HCT116 (cell line): ENCODE results near the gene SAMD7. TPM values are rescaled to one million over a fixed set of nuclear protein-coding genes. Genes with fewer than 3 reads are reported as not detected.

Source experiments
- ATAC-seq: fragments of 200-7000 bp; cut with Tn5 transposase; 2 replicates; pipeline ENCODE4 v1.9.1; 2020; ENCODE audit warnings: mild to moderate bottlenecking, moderate library complexity
- BruUV-seq: library from RNA; stranded (reverse); fragments of 400-500 nt; replicated peaks from 2 replicates; lab custom pipeline; 2021; lab: Mats Ljungman, UMichigan
- CTCF ChIA-PET: fragments of 300-600 bp; sonication (Branson Sonifier 250); formaldehyde crosslinking; loops from one replicate; lab custom pipeline; 2021; ENCODE audit warnings: antibody characterized with exemption; lab: Charles Lee
- POLR2A ChIA-PET: fragments of 300-600, 350-600 bp; sonication (Branson Sonifier 250); formaldehyde crosslinking; loops from one replicate; lab custom pipeline; 2021; ENCODE audit warnings: antibody characterized with exemption; lab: Charles Lee
- RAD21 ChIA-PET, 2 experiments: fragments of 300-600 bp; sonication (Branson Sonifier 250); formaldehyde crosslinking; loops; one replicate each; lab custom pipeline; 2023; ENCODE audit warnings: low total read pairs in 2 of 2; ENCODE audit not compliant: uncharacterized antibody in 2 of 2, unreplicated experiment in 2 of 2, low non-redundant PET in 1 of 2; lab: Charles Lee
- DNase-seq: peaks from one replicate; pipeline ENCODE4 v3.0.0-alpha.2; 2010; ENCODE audit warnings: low read depth, low spot score
- H2AFZ ChIP-seq: fragments of 200-600 bp; shearing (Covaris generic), sonication (generic); 2 replicates; pipeline ENCODE4 v1.6.1; 2017; ENCODE audit warnings: low read depth, mixed run types, mixed read lengths, antibody characterized with exemption, low read length; ENCODE audit not compliant: poor library complexity, severe bottlenecking
- H3K27ac ChIP-seq: 2 replicates; pipeline ENCODE4 v1.5.1; 2012; ENCODE audit warnings: low read depth, low read length
- H3K27me3 ChIP-seq: fragments of 200-600 bp; sonication (generic); 2 replicates; pipeline ENCODE4 v1.6.1; 2016; ENCODE audit warnings: mixed run types, low read length, mixed read lengths; ENCODE audit not compliant: insufficient read depth
- H3K36me3 ChIP-seq, 2 experiments: fragments of 200-500 bp in 1 of 2; fragments of 200-600 bp in 1 of 2; sonication (Bioruptor generic) in 1 of 2; sonication (generic) in 1 of 2; 2 replicates each; pipeline versions ENCODE4 v1.5.1 to v1.6.1; 2014 to 2016; ENCODE audit warnings: low read length in 2 of 2, inconsistent platforms in 1 of 2, mixed read lengths in 1 of 2, mixed run types in 1 of 2; ENCODE audit not compliant: insufficient read depth in 2 of 2, control insufficient read depth in 1 of 2
- H3K4me1 ChIP-seq, 2 experiments: fragments of 200-600 bp in 1 of 2; sonication (generic) in 1 of 2; 2 replicates each; pipeline versions ENCODE4 v1.5.1 to v1.6.1; 2012 to 2017; ENCODE audit warnings: low read length in 2 of 2, inconsistent platforms in 1 of 2, mild to moderate bottlenecking in 1 of 2, mixed read lengths in 1 of 2, mixed run types in 1 of 2, moderate library complexity in 1 of 2; ENCODE audit not compliant: insufficient read depth in 2 of 2, control insufficient read depth in 1 of 2
- H3K4me2 ChIP-seq: fragments of 200-600 bp; sonication (generic); 2 replicates; pipeline ENCODE4 v1.6.1; 2017; ENCODE audit warnings: mixed run types, low read length, mixed read lengths
- H3K4me3 ChIP-seq, 2 experiments: fragments of 200-600 bp in 1 of 2; sonication (generic) in 1 of 2; replicated peaks in 1 of 2; 2 replicates each; pipeline ENCODE4 v1.5.1; 2011 to 2016; ENCODE audit warnings: low read length in 2 of 2, control low read depth in 1 of 2, low read depth in 1 of 2, mild to moderate bottlenecking in 1 of 2, mixed read lengths in 1 of 2, mixed run types in 1 of 2
- H3K79me2 ChIP-seq: fragments of 200-600 bp; sonication (generic); 2 replicates; pipeline ENCODE4 v1.6.1; 2017; ENCODE audit warnings: mild to moderate bottlenecking, mixed run types, low read length, moderate library complexity, mixed read lengths; ENCODE audit not compliant: insufficient read depth
- H3K9ac ChIP-seq: fragments of 200-600 bp; sonication (generic); 2 replicates; pipeline ENCODE4 v1.6.1; 2016; ENCODE audit warnings: low read length, mixed read lengths
- H3K9me2 ChIP-seq: fragments of 200-600 bp; sonication (generic), shearing (Covaris generic); 2 replicates; pipeline ENCODE4 v1.6.1; 2017; ENCODE audit warnings: mixed run types, mild to moderate bottlenecking, moderate library complexity; ENCODE audit not compliant: insufficient read depth
- H3K9me3 ChIP-seq, 2 experiments: fragments of 200-500 bp in 1 of 2; fragments of 200-600 bp in 1 of 2; sonication (Bioruptor generic) in 1 of 2; sonication (generic) in 1 of 2; 2 replicates each; pipeline ENCODE4 v1.6.1; 2014 to 2017; ENCODE audit warnings: low read length in 2 of 2, mixed read lengths in 2 of 2, inconsistent platforms in 1 of 2, low read depth in 1 of 2, mild to moderate bottlenecking in 1 of 2, mixed run types in 1 of 2, moderate library complexity in 1 of 2; ENCODE audit not compliant: control insufficient read depth in 1 of 2, insufficient read depth in 1 of 2
- H4K20me1 ChIP-seq: fragments of 200-600 bp; sonication (generic), shearing (Covaris generic); 2 replicates; pipeline ENCODE4 v1.6.1; 2017; ENCODE audit warnings: mixed run types, mild to moderate bottlenecking, moderate library complexity; ENCODE audit not compliant: insufficient read depth
- CEBPB ChIP-seq: IDR thresholded peaks from 2 replicates; pipeline ENCODE4 v1.6.1; 2012; ENCODE audit warnings: low read depth
- EGR1 ChIP-seq: IDR thresholded peaks from 2 replicates; pipeline ENCODE4 v1.6.1; 2012; ENCODE audit warnings: low read depth
- EZH2 ChIP-seq: fragments of 200-600 bp; sonication (generic); IDR thresholded peaks from 2 replicates; pipeline ENCODE4 v1.6.1; 2017; ENCODE audit warnings: antibody characterized with exemption, mixed run types
- EZH2phosphoT487 ChIP-seq: fragments of 200-600 bp; IDR thresholded peaks from 2 replicates; pipeline ENCODE4 v1.6.1; 2018; ENCODE audit warnings: antibody characterized with exemption, borderline replicate concordance
- FOSL1 ChIP-seq: IDR thresholded peaks from 2 replicates; pipeline ENCODE4 v1.6.1; 2012; ENCODE audit warnings: low read depth
- JUND ChIP-seq: IDR thresholded peaks from 2 replicates; pipeline ENCODE4 v1.6.1; 2012
- POLR2A ChIP-seq: IDR thresholded peaks from 2 replicates; pipeline ENCODE4 v1.7.0; 2011; ENCODE audit warnings: borderline replicate concordance; ENCODE audit not compliant: insufficient read depth, insufficient read length; ENCODE audit errors: extremely low read depth
- SP1 ChIP-seq: IDR thresholded peaks from 2 replicates; pipeline ENCODE4 v1.6.1; 2012; ENCODE audit warnings: low read depth
- SRF ChIP-seq: IDR thresholded peaks from 2 replicates; pipeline ENCODE4 v1.6.1; 2012; ENCODE audit warnings: low read depth
- TCF7L2 ChIP-seq: IDR thresholded peaks from 2 replicates; pipeline ENCODE4 v1.7.0; 2011; ENCODE audit warnings: borderline replicate concordance, inconsistent platforms; ENCODE audit not compliant: insufficient read depth, insufficient read length; ENCODE audit errors: extremely low read depth
- YY1 ChIP-seq: IDR thresholded peaks from 2 replicates; pipeline ENCODE4 v1.6.1; 2011; ENCODE audit warnings: low read length, low read depth, moderate library complexity, mild to moderate bottlenecking; ENCODE audit not compliant: insufficient replicate concordance; ENCODE audit errors: extremely low read depth
- ZFX ChIP-seq: fragments of 450-650 bp; IDR thresholded peaks from 2 replicates; pipeline ENCODE4 v1.6.1; 2017
- ZNF274 ChIP-seq: fragments of 200-500 bp; sonication (Bioruptor generic); IDR thresholded peaks from 2 replicates; pipeline ENCODE4 v1.6.1; 2014; ENCODE audit warnings: mild to moderate bottlenecking, low read depth, low read length, inconsistent platforms
- intact Hi-C: fragments of 100-400 bp; cut with micrococcal nuclease; formaldehyde crosslinking; loops from 2 replicates; pipeline ENCODE4 v1.10.0; 2022
- total RNA-seq: library from RNA; stranded (reverse); gene quantifications from one replicate; pipeline ENCODE4 v1.2.1, GENCODE V29; 2021; ENCODE audit not compliant: unreplicated experiment
- TF ChIP-seq, protein P1 (sequence below), 3 experiments: fragments of 200-600 bp in 1 of 3; sonication (generic) in 1 of 3; IDR thresholded peaks in 2 of 3; conservative IDR thresholded peaks in 1 of 3; 2 replicates each; pipeline ENCODE4 v1.5.1; 2012 to 2017; ENCODE audit warnings: low read depth in 2 of 3, low read length in 2 of 3, antibody characterized with exemption in 1 of 3, borderline replicate concordance in 1 of 3, control low read depth in 1 of 3, mild to moderate bottlenecking in 1 of 3, mixed read lengths in 1 of 3, mixed run types in 1 of 3, moderate library complexity in 1 of 3; ENCODE audit not compliant: insufficient read depth in 1 of 3
- TF ChIP-seq, protein P2 (sequence below): IDR thresholded peaks from 2 replicates; pipeline ENCODE4 v1.6.1; 2012; ENCODE audit warnings: low read depth
- TF ChIP-seq, protein P3 (sequence below): IDR thresholded peaks from 2 replicates; pipeline ENCODE4 v1.6.1; 2011; ENCODE audit warnings: mild to moderate bottlenecking, low read length, moderate library complexity; ENCODE audit not compliant: insufficient replicate concordance; ENCODE audit errors: extremely low read depth
- TF ChIP-seq, protein P4 (sequence below): IDR thresholded peaks from 2 replicates; pipeline ENCODE4 v1.6.1; 2012

Gene SAMD7
- total RNA-seq, 1 experiment from 2014 or later = not detected

DNA sequence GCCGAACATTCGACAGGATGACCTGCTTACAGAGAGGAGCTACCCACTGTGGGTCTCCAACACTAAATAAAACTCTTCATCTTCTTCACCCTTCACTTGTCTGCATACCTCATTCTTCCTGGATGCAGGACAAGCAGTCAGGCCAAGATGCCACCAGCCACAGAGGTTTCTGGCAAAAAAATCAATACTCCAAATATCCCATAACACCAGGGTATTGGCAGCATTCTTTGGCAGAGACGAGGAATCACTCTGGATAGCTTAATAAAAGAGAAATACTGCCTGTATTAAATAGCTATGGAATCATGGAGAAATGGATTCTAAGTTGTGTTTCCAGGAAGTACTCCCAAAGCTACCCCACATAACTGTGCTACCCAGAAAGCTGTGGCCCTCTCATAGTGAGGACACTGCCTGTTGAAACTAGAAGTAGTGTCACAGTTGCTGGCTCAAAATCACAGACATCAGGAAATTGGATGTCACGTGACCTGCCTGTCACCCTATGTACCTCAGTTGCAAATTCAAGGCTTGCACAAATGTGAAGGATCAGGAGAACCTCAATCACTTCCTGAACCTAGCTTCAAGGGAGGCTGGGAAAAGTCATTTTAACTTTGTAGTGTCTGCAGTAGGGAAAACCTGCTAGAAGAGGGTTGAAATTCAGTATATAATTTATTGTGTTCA lies 30.7 kb upstream of the SAMD7 start:
- intact Hi-C loops = no loop called here
- no peaks in the 10 kb centered on the region for H3K79me2 ChIP-seq
- TF ChIP-seq TCF7L2 (no peak), POLR2A (no peak), ZFX (no peak), CEBPB (no peak), JUND (no peak), FOSL1 (no peak), EGR1 (no peak), EZH2phosphoT487 (no peak), SP1 (no peak), YY1 (no peak), EZH2 (no peak), ZNF274 (no peak), SRF (no peak)
- TF ChIP-seq, protein P1, sequence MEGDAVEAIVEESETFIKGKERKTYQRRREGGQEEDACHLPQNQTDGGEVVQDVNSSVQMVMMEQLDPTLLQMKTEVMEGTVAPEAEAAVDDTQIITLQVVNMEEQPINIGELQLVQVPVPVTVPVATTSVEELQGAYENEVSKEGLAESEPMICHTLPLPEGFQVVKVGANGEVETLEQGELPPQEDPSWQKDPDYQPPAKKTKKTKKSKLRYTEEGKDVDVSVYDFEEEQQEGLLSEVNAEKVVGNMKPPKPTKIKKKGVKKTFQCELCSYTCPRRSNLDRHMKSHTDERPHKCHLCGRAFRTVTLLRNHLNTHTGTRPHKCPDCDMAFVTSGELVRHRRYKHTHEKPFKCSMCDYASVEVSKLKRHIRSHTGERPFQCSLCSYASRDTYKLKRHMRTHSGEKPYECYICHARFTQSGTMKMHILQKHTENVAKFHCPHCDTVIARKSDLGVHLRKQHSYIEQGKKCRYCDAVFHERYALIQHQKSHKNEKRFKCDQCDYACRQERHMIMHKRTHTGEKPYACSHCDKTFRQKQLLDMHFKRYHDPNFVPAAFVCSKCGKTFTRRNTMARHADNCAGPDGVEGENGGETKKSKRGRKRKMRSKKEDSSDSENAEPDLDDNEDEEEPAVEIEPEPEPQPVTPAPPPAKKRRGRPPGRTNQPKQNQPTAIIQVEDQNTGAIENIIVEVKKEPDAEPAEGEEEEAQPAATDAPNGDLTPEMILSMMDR (IDR thresholded peaks at IDR 0.05 in 2 of 3, conservative IDR thresholded peaks at IDR 0.05 in 1 of 3; ENCODE audit: borderline replicate concordance in 1 of 3, insufficient read depth in 1 of 3, low read depth in 2 of 3, low read length in 2 of 3) = no peak
- TF ChIP-seq, protein P2, sequence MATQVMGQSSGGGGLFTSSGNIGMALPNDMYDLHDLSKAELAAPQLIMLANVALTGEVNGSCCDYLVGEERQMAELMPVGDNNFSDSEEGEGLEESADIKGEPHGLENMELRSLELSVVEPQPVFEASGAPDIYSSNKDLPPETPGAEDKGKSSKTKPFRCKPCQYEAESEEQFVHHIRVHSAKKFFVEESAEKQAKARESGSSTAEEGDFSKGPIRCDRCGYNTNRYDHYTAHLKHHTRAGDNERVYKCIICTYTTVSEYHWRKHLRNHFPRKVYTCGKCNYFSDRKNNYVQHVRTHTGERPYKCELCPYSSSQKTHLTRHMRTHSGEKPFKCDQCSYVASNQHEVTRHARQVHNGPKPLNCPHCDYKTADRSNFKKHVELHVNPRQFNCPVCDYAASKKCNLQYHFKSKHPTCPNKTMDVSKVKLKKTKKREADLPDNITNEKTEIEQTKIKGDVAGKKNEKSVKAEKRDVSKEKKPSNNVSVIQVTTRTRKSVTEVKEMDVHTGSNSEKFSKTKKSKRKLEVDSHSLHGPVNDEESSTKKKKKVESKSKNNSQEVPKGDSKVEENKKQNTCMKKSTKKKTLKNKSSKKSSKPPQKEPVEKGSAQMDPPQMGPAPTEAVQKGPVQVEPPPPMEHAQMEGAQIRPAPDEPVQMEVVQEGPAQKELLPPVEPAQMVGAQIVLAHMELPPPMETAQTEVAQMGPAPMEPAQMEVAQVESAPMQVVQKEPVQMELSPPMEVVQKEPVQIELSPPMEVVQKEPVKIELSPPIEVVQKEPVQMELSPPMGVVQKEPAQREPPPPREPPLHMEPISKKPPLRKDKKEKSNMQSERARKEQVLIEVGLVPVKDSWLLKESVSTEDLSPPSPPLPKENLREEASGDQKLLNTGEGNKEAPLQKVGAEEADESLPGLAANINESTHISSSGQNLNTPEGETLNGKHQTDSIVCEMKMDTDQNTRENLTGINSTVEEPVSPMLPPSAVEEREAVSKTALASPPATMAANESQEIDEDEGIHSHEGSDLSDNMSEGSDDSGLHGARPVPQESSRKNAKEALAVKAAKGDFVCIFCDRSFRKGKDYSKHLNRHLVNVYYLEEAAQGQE = no peak
- TF ChIP-seq, protein P3, sequence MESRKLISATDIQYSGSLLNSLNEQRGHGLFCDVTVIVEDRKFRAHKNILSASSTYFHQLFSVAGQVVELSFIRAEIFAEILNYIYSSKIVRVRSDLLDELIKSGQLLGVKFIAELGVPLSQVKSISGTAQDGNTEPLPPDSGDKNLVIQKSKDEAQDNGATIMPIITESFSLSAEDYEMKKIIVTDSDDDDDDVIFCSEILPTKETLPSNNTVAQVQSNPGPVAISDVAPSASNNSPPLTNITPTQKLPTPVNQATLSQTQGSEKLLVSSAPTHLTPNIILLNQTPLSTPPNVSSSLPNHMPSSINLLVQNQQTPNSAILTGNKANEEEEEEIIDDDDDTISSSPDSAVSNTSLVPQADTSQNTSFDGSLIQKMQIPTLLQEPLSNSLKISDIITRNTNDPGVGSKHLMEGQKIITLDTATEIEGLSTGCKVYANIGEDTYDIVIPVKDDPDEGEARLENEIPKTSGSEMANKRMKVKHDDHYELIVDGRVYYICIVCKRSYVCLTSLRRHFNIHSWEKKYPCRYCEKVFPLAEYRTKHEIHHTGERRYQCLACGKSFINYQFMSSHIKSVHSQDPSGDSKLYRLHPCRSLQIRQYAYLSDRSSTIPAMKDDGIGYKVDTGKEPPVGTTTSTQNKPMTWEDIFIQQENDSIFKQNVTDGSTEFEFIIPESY = no peak
- TF ChIP-seq, protein P4, sequence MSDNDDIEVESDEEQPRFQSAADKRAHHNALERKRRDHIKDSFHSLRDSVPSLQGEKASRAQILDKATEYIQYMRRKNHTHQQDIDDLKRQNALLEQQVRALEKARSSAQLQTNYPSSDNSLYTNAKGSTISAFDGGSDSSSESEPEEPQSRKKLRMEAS = no peak
- TF ChIP-seq, all 23 proteins: peak for 0
- H3K4me2 ChIP-seq = no peak overlapping the region
- no peaks in the 10 kb centered on the region for H3K4me1 ChIP-seq
- no peaks in the 10 kb centered on the region for H3K27me3 ChIP-seq
- H4K20me1 ChIP-seq = no peaks in the 10 kb centered on the region
- ATAC-seq (no peak), DNase-seq (no peak)
- no peak overlapping the region for H3K27ac ChIP-seq
- BruUV-seq = no TSS peak
- no peak overlapping the region for H3K4me3 ChIP-seq
- no peak overlapping the region for H3K9ac ChIP-seq
- RAD21 ChIA-PET = no interaction called here
- CTCF ChIA-PET = no interaction called here
- no peaks in the 10 kb centered on the region for H3K36me3 ChIP-seq
- POLR2A ChIA-PET = no interaction called here
- H3K9me3 ChIP-seq = no peaks in the 10 kb centered on the region
- no peaks in the 10 kb centered on the region for H3K9me2 ChIP-seq
- no peak overlapping the region for H2AFZ ChIP-seq
